Measurements from ENCODE around the gene SUN1. TPM values are rescaled to one million over a fixed set of nuclear protein-coding genes. Genes with fewer than 3 reads are reported as not detected.

SUN1 gene
- total RNA-seq, 2 experiments from 2014 or later = 83.4 to 105 TPM

Other genes starting within 250 kb of the SUN1 start
- gene DNAAF5, start 105.8 kb upstream of the SUN1 start, total RNA-seq (2014; rRNA removed; shearing (Covaris generic)) = 36.2 and 42.6 TPM in 2 replicates
- 47.6 and 58.5 TPM in 2 replicates for gene DNAAF5, start 105.8 kb upstream of the SUN1 start, total RNA-seq (2022)
- 18.3 and 22.5 TPM in 2 replicates for gene PRKAR1B, start 105.2 kb upstream of the SUN1 start, total RNA-seq (2014; rRNA removed; shearing (Covaris generic))
- 30.9 and 41.6 TPM in 2 replicates for gene PRKAR1B, start 105.2 kb upstream of the SUN1 start, total RNA-seq (2022)
- 46.3 and 54.4 TPM in 2 replicates for gene GET4, start 44.1 kb downstream of the SUN1 start, total RNA-seq (2014; rRNA removed; shearing (Covaris generic))
- gene GET4, start 44.1 kb downstream of the SUN1 start, total RNA-seq (2022) = 51.1 and 54.5 TPM in 2 replicates
- 0.41 and 2.4 TPM in 2 replicates for gene ADAP1, start 122.2 kb downstream of the SUN1 start, total RNA-seq (2014; rRNA removed; shearing (Covaris generic))
- gene ADAP1, start 122.2 kb downstream of the SUN1 start, total RNA-seq (2022) = 7.0 and 7.7 TPM in 2 replicates
- 20.3 and 23.2 TPM in 2 replicates for gene COX19, start 143.1 kb downstream of the SUN1 start, total RNA-seq (2014; rRNA removed; shearing (Covaris generic))
- 43.1 and 45.7 TPM in 2 replicates for gene COX19, start 143.1 kb downstream of the SUN1 start, total RNA-seq (2022)
- gene CYP2W1, start 150.7 kb downstream of the SUN1 start, total RNA-seq (2014; rRNA removed; shearing (Covaris generic)) = 0.31 TPM in 1 of 2 replicates, not detected in the other
- gene CYP2W1, start 150.7 kb downstream of the SUN1 start, total RNA-seq (2022) = 1.3 and 1.5 TPM in 2 replicates
- gene GPR146, start 212.1 kb downstream of the SUN1 start, total RNA-seq (2014; rRNA removed; shearing (Covaris generic)) = 0.62 and 0.95 TPM in 2 replicates
- gene GPR146, start 212.1 kb downstream of the SUN1 start, total RNA-seq (2022) = 0.77 and 3.3 TPM in 2 replicates